Midbrain (tissue), 1 donor: ENCODE data around the gene NF2.
A peak's percentile ranks its signal among the peaks of the same experiment; 100 is the strongest.

Source experiments
- DNase-seq: peaks from one replicate; lab custom pipeline; 2025; lab: John Stamatoyannopoulos, UW

Gene NF2

GRCh38 chr22:29722587-29722986 is 119.2 kb downstream of the NF2 start:
- DNase-seq: no peak

GRCh38 chr22:29723766-29724165 is 120.3 kb downstream of the NF2 start:
- DNase-seq: no peak

GRCh38 chr22:29724843-29725242 is 121.4 kb downstream of the NF2 start:
- DNase-seq: no peak

- no peak for DNase-seq
Measured at GRCh38 chr22:29726106-29726505, 122.7 kb downstream of the NF2 start.

GRCh38 chr22:29726512-29727130 is 123.2 kb downstream of the NF2 start:
- no peak for DNase-seq

GRCh38 chr22:29727131-29727523 is 123.7 kb downstream of the NF2 start:
- DNase-seq: no peak

GRCh38 chr22:29729161-29729560 is 125.7 kb downstream of the NF2 start:
- no peak for DNase-seq

GRCh38 chr22:29731058-29731850 is 127.8 kb downstream of the NF2 start:
- no peak for DNase-seq

GRCh38 chr22:29732883-29733282 is 129.4 kb downstream of the NF2 start:
- no peak for DNase-seq

- DNase-seq: no peak
Measured at GRCh38 chr22:29733362-29734201, 130.1 kb downstream of the NF2 start.

- no peak for DNase-seq
Measured at GRCh38 chr22:29734406-29734805, 131.0 kb downstream of the NF2 start.

- DNase-seq: no peak
Measured at GRCh38 chr22:29734838-29735237, 131.4 kb downstream of the NF2 start.

- no peak for DNase-seq
Measured at GRCh38 chr22:29735416-29735815, 132.0 kb downstream of the NF2 start.

GRCh38 chr22:29737251-29738117 is 134.1 kb downstream of the NF2 start:
- peak; percentile 17 for DNase-seq

- no peak for DNase-seq
Measured at GRCh38 chr22:29738118-29738815, 134.8 kb downstream of the NF2 start.

GRCh38 chr22:29739346-29739875 is 136.0 kb downstream of the NF2 start:
- no peak for DNase-seq

- DNase-seq: no peak
Measured at GRCh38 chr22:29740216-29740615, 136.8 kb downstream of the NF2 start.

- no peak for DNase-seq
Measured at GRCh38 chr22:29741926-29742325, 138.5 kb downstream of the NF2 start.

- DNase-seq: no peak
Measured at GRCh38 chr22:29742326-29742725, 138.9 kb downstream of the NF2 start.

- peak; percentile 35 for DNase-seq
Measured at GRCh38 chr22:29744902-29745301, 141.5 kb downstream of the NF2 start.

- no peak for DNase-seq
Measured at GRCh38 chr22:29747832-29748231, 144.4 kb downstream of the NF2 start.
